Measurements from ENCODE around the gene SLC25A25. TPM values are rescaled to one million over a fixed set of nuclear protein-coding genes. Genes with fewer than 3 reads are reported as not detected.

Gene SLC25A25
- total and polyA plus RNA-seq, 9 of the 15 experiments (the other 6 are each of a cell fraction or from before 2014, with no cell fraction given) = 0.07 to 35.9 (median 23.2) TPM

DNA sequence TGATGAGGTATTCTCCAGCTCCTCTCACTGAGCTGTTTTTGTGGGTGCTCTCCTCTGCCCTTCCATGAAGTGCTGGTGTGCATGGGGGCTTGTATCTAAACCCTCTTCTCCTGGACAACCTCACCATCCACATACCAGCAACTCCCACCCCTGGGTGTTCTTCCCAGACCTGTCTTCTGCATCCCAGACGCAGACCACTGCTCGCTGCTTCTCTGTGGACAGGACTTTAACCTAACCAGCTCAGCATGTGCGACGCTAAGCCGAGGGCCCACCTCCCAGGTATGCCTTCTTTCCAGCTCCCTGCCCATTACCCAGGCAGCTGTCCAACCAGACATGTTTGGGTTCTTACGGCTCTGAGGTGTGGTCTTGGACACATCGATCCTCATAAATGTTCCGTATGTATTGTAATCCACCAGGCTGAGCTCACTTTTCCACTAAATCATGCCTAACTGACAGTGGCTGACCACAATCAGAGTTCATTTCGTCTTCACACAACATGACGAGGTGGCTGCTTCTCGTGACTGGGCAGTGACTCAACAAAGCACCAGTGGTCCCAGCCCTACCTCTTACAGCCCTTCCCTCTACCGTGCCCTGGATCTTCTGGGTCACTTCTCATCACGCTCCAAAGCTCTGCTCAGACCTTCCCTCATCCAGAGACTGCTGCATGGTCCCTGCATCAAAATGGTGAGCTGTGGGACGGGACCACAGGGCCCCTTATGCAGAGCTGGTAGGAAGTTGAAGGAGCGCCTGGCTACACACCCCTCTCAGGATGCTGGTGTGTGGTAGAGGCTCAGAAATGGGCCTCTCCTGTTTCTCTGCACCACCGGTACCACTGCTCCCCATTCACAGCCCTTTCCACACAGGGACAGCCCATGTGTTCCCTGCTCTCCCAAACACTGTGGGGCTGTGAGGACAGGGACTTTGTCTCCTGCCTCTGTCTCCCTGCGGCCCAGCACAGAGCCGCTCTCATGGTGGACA, 69.1 kb downstream of the SLC25A25 start:
- DNase-seq (ENCODE audit: extremely low read depth in 1 of 4, low spot score in 3 of 4) = peak; percentile 16 to 51 (median 26)
- Histone ChIP-seq H3K27ac (ENCODE audit: extremely low read depth, low read depth, low read length) (no peak overlapping the region; the same call in 2 of the 3 replicates), H3K79me2 (ENCODE audit: control insufficient read depth, insufficient read depth, low read length) (no peaks in the 10 kb centered on the region), H3K9ac (ENCODE audit: insufficient read depth in 1 of 2, low read depth in 2 of 2, low read length in 2 of 2) (peak overlapping the region in 1 of 2 experiments; percentile 50; a peak in 1 of 4 replicates), H3K27me3 (ENCODE audit: control insufficient read depth in 2 of 2, insufficient read depth in 2 of 2, low read length in 2 of 2) (no peaks in the 10 kb centered on the region), H3K4me2 (ENCODE audit: insufficient read depth, low read length) (peak overlapping the region; percentile 49; the same call in 1 of the 2 replicates), H3K4me1 (replicated peaks in 1 of 2; ENCODE audit: control insufficient read depth in 2 of 2, insufficient read depth in 2 of 2, low read length in 2 of 2) (peaks cover 13 to 17% of the 10 kb centered on the region in 2 experiments; a peak in 3 of 5 replicates), H3K4me3 (no peak overlapping the region), H3K36me3 (ENCODE audit: control insufficient read depth, insufficient read depth, low read length) (no peaks in the 10 kb centered on the region), H2AFZ (ENCODE audit: low read depth, low read length) (peak overlapping the region; percentile 48; the same call in 1 of the 2 replicates), H4K20me1 (replicated peaks; ENCODE audit: control insufficient read depth, insufficient read depth, low read length) (no peaks in the 10 kb centered on the region), H3K9me1 (ENCODE audit: control insufficient read depth, insufficient read depth, low read length) (no peaks in the 10 kb centered on the region), H3K9me3 (replicated peaks; ENCODE audit: control insufficient read depth, insufficient read depth, low read depth, low read length) (no peaks in the 10 kb centered on the region)
- intact Hi-C loops (cut with micrococcal nuclease) (no loop called here), in situ Hi-C loops (cut with MboI) (no loop called here)
- BruUV-seq (replicated peaks) = no TSS peak
- POLR2A ChIA-PET = interaction anchor here (0.5 to 1.3 kb wide), 8 partner anchors 9 to 195 kb away, joined by 3 to 5 read pairs (median 3); partner anchors contain the start of gene NAIF1
- CTCF ChIA-PET (ENCODE audit: low intra/inter-chr PET ratio) = no interaction called here
- FAIRE-seq = peak; percentile 83
- WGBS (ENCODE audit: insufficient coverage, low coverage, missing lambda C conversion rate) = 35% methylated on average over 18 of the region's 18 CpGs
- ATAC-seq = peak; percentile 76
- TF ChIP-seq SMARCE1 (IDR thresholded peaks at IDR 0.05) = peak; percentile 37; the same call in 1 of the 2 replicates
- TF ChIP-seq ATF1 (CRISPR knock-in tag; IDR thresholded peaks at IDR 0.05) = no peak
- peak; percentile 35; the same call in 1 of the 2 replicates for TF ChIP-seq ATF1 (tag; IDR thresholded peaks at IDR 0.05)
- TF ChIP-seq, protein P1, sequence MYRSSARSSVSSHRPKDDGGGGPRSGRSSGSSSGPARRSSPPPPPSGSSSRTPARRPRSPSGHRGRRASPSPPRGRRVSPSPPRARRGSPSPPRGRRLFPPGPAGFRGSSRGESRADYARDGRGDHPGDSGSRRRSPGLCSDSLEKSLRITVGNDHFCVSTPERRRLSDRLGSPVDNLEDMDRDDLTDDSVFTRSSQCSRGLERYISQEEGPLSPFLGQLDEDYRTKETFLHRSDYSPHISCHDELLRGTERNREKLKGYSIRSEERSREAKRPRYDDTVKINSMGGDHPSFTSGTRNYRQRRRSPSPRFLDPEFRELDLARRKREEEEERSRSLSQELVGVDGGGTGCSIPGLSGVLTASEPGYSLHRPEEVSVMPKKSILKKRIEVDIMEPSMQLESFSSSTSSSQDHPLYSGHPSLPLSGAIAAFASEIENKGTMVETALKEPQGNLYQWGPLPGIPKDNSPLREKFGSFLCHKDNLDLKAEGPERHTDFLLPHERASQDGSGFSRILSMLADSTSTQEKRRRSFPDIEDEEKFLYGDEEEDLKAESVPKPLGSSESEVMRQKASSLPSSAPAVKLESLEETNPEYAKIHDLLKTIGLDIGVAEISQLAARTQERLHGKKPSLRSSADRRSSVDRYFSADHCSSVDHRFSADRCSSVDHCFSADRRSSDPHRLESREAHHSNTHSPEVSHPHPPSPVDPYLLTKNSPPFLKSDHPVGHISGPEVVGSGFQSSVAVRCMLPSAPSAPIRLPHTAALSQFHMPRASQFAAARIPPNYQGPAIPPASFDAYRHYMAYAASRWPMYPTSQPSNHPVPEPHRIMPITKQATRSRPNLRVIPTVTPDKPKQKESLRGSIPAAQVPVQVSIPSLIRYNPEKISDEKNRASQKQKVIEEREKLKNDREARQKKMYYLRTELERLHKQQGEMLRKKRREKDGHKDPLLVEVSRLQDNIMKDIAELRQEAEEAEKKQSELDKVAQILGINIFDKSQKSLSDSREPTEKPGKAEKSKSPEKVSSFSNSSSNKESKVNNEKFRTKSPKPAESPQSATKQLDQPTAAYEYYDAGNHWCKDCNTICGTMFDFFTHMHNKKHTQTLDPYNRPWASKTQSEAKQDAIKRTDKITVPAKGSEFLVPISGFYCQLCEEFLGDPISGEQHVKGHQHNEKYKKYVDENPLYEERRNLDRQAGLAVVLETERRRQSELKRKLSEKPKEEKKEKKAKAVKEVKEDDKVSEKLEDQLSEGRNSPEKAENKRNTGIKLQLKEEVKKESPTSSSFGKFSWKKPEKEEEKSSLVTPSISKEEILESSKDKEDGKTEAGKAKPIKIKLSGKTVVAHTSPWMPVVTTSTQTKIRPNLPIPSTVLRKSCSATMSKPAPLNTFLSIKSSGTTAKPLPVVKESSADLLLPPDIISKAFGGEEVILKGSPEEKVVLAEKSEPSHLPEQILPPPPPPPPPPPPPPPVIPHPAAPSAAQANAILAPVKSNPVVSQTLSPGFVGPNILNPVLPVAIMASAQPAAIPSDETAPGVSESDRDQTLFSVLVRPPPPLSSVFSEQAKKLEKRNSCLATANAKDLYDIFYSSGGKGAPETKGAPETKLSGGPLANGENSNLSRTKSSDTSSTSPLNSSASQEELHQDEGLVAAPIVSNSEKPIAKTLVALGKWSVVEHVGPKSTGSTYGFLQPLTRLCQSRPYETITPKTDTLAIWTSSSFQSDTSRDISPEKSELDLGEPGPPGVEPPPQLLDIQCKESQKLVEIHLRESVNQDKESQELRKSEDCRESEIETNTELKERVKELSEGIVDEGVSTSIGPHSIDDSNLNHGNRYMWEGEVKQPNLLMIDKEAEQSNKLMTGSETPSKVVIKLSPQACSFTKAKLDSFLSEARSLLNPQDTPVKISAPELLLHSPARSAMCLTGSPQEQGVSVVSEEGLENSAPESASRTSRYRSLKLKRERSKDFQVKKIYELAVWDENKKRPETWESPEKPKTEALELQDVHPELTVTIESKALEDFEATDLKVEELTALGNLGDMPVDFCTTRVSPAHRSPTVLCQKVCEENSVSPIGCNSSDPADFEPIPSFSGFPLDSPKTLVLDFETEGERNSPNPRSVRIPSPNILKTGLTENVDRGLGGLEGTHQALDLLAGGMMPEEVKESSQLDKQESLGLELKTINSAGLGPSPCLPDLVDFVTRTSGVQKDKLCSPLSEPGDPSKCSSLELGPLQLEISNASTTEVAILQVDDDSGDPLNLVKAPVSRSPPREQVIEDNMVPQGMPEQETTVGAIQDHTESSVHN (IDR thresholded peaks at IDR 0.05; ENCODE audit: borderline replicate concordance in 1 of 2, low read depth in 1 of 2) = 0 out of 4 replicates have a peak, but pooled peaks of 1 of the 2 experiments have one; percentile 25
- peak; percentile 54; the same call in 1 of the 2 replicates for TF ChIP-seq JUND (IDR thresholded peaks at IDR 0.05; ENCODE audit: borderline replicate concordance, low read depth, low read length)
- TF ChIP-seq JUND (tag; IDR thresholded peaks at IDR 0.05; ENCODE audit: borderline replicate concordance, low read depth, low read length) = peak; percentile 60; the same call in 1 of the 3 replicates
- TF ChIP-seq SOX6 (IDR thresholded peaks at IDR 0.05) = 0 out of 2 replicates have a peak, but pooled peaks have one; percentile 16
- TF ChIP-seq ARID1B (IDR thresholded peaks at IDR 0.05) = peak; percentile 21; the same call in 1 of the 2 replicates
- peak; percentile 12; the same call in 1 of the 2 replicates for TF ChIP-seq SMARCA4 (IDR thresholded peaks at IDR 0.05)
- TF ChIP-seq RCOR1 (IDR thresholded peaks at IDR 0.05; ENCODE audit: borderline replicate concordance in 1 of 2, low read depth in 2 of 2, low read length in 2 of 2) = peak in 1 of 2 experiments; percentile 43; a peak in 1 of 4 replicates
- TF ChIP-seq CREB1 (IDR thresholded peaks at IDR 0.05) = peak; percentile 68
- TF ChIP-seq CREB1 (CRISPR knock-in tag; IDR thresholded peaks at IDR 0.05) = peak; percentile 62
- no peak for TF ChIP-seq ZFPM2 (CRISPR knock-in tag; IDR thresholded peaks at IDR 0.05)
